HG03558 (cell line): ENCODE results near the gene AQP9.

ENCODE experiments used
- ATAC-seq: cut with Tn5 transposase; IDR thresholded peaks from one replicate; pipeline ENCODE4 v1.9.1; 2021; ENCODE audit warnings: moderate number of reproducible peaks; ENCODE audit not compliant: unreplicated experiment; ENCODE audit errors: extremely low read depth

AQP9 gene

DNA sequence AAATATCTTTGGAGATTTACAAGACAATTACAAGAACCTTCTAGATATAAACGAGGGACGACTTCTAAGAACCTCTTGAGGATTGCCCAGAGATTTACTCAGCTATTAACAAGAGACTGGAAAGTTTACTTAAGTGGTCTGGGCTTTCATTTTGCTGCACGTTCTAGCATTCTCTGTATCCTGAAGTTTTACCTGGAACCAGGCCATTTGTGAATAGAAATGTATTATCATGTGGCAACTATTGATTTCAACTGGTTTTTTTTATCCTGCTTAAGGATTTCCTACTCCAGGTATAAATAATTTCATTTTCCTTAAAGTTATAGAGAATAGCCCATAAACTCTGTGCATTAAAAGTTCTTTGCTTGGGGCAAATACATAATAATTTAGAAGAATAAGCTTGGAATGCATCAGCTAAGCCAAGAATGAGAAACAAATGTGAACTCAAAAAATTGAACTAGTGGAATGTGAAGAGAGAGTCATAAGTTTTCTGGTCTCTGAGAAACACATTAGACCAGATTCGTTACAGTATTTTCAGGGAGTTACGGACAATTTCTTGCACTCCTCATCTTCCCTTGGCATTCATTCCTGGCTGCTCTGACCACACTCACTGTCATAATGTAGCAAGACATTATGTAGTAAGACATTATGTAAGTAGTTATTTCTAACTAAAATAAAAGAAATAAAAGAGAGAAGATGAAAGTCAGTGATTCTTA lies 1.3 kb downstream of the AQP9 start:
- ATAC-seq, result no peak

DNA sequence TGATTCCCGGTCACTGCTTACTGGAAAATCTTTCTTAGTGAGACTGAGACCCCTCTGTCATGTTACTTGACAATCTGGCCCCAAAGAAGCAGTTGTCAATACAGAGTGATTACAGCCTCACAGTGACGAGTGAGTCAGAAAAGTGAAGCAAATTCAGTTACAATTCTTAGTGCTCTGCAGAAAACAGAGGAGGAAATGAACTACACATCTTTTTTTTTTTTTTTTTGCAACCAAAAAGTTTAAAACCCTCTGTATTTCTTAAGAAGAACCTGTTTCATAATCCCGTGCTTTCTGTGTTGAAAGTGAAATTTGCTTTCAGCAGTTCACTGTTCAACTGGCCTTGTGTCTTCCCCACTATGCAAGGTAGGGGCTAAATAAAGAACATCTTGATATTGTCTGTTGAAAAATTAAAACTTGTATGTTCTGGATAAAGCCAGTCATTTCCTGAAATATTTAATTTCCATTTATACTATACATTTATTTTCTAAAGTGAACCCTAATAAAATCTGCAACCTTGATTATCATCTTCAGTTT lies 1.9 kb downstream of the AQP9 start:
- no peak for ATAC-seq

DNA sequence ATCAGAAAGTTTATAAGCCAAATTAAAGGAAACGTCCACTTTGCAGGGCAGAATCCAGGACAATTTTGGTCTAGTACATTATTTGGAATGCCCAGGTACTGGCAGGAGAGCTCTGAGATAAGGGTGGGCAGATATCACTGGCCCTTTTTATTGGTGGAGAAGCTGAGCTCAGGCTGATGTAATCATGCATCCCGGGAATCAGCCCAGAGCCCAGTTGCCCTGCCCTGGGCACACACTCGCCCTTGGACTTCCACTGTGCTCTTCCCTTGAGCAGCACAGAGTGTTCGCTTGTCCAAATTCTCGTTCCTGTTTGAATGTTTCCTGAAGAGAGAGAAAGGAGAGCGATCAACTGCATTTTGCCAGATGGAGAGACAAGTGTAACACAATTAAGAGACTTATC lies 3.7 kb downstream of the AQP9 start:
- ATAC-seq, result no peak

DNA sequence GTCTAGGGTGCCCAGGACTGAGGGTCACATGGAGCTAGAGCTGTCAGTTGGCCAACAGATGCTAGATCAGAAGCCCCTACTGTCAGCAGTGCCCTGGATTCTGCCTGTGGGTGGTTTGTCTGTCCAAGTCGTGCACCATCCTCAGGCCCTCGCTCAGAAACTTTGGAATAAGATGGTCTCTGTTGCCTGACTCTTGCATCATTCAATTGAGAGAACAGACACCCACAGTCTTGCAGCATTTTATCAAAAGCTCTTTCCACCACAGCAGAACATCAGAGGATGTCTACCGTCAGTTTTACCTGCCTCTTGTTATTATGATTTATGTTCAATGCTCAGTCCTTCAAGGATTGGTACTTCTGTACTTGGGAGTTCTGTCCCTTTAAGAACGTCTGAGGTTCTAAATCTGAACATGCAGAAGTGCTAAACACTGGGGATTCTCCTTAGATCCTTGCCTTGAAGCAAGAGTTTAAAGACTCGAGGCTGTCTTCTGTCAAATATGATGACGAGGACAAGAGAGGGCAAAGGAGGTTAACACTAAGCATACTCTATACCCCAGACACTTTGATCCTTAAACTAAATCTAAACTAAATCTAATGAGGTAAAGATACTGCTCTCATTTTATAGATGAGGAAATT lies 4.8 kb downstream of the AQP9 start:
- no peak for ATAC-seq

DNA sequence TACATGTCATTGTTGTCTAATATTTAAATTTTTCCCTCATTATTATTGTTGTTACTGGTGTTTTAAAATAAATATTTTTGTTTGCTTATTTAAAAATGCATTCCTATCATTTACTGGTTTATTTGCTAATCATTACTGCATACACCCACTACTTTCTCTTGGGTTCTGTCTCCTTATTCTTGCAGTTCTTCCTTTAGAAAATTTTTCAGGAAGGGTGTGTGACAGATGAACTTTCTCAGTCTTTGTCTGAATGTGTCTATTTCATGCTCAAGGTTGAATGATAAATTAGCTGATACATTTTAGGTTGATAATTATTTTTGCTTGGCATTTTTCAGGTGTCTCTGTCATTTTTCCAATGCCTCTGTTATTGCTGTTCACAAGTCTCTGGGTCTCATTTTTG lies 7.4 kb downstream of the AQP9 start:
- ATAC-seq, result no peak

DNA sequence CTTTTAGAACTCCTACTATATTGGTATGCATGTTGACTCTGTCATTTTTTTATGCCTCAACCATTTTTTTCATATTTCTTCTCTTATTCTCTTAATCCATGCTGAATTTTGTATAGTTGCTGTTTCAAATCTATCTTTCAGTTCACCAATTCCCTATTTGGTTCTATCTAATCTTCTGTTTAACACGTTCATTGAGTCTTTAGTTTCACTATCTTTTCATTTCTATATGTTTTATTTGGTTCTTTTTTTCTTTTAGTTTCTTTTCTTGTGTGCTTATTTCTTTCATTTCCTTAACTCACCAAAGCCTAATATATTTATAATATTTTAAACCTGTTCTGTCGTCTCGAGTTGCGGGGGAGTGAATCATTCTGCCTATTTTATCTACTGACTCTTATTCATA lies 8.0 kb downstream of the AQP9 start:
- no peak for ATAC-seq

DNA sequence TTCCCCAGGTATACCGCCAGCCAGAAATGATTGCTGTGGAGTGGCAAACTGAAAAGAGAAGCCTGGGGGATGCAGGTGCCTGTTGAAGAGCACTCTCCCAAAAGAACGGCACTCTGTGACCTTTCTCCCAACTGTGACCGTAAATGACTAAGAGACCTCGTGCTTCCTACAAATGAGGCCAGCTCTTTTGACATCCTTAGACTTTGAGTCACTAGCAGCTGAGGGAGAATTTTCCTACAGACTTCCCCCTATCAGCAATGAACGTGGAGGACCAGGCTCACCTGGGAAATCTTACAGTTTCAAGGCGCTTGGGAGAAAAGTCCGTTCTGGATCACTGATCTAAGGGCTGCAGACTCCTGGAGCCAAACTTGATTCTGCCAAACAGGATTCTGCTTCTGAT lies 8.6 kb downstream of the AQP9 start:
- ATAC-seq, result no peak

DNA sequence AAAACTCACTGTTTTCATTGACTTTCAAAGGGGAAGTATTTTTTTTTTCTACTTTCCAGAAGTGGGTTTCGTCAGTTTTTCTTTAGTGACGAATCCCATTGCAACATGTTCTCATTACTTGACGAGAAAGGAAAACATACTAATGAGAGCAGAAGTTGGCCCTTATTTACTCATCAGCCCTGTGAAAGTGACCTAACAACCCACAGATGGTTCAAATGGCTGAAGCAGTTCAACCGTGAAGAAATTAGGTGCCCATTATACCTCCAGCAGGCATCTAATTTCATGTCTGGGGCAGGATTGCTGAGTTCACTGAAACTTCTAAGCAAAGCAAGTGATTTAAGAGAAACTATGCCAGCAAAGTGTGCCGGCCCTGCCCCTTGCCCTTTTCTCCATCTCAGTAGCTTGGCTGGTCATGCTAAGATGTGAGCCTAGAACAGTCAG lies 9.0 kb downstream of the AQP9 start:
- ATAC-seq, result no peak

DNA sequence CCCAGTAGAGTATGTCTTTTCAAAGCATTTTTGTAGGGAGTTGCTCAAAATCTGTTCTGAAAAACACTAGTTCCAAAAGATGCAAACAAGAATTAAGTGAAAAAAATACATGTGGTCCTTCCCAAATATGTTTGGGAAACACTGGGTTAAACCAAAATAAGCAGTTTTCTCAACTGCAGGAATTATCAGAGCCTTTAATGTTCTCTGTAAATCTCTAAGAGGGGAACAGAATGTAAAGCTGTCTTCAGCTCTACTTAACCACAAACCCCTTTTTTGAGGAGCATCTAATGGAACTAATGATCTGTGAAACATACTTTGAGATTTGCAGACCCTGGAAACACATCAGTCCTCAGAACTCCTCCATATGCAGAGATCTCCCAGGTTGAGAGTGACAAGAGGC lies 9.9 kb downstream of the AQP9 start:
- ATAC-seq, result no peak

DNA sequence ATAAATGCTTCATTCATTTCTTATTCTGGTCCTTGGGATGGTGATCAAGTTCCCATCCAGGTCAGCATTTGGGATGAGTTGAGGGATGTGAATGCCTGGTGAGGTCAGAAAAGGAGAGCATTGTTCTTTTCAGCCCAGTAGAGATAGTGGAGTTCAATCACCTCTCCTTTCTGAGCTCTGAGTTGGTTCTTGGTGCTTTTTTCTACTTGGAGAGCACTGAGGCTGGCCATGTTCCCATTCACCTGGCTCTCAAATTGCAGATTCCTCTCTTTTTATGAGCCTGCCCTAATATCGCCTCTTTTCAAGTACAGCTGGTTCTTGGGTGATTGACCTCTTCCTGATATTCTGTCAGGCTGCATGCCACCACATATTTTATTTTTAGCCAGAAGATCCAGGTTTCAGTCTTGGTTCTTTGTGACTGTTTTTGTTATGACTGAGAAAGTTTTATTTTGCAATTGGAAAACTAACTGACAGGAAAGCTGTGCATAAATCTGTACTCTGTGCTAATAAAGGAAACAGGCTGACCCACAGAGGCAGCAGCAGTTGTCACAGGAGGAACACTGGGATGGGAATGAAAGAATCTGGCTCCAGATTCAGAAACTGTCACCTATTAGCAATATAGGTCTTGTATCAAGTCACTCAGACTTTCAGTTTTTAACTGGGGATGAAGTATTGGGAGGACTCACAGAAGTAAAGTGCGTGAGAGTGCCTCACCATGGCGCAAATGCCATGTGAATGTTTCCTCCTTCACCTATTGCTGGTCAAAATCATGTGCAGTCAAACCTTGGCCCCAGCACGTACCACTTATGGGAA lies 10.7 kb downstream of the AQP9 start:
- ATAC-seq, result no peak

DNA sequence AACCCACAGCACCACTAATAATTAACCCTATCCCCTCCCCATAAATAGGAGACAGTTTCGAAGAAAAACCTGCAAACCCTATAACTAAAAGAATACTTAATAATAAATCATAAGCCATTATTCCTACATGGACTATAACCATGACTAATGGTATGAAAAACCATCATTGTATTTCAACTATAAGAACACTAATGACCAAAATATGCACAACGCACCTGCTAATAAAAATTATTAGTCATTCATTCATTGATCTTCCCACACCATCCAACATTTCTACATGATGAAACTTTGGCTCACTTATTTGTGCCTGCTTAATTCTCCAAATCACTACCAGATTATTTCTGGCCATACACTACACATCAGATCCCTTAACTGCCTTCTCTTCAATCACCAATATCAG lies 16.6 kb downstream of the AQP9 start:
- ATAC-seq, result no peak

DNA sequence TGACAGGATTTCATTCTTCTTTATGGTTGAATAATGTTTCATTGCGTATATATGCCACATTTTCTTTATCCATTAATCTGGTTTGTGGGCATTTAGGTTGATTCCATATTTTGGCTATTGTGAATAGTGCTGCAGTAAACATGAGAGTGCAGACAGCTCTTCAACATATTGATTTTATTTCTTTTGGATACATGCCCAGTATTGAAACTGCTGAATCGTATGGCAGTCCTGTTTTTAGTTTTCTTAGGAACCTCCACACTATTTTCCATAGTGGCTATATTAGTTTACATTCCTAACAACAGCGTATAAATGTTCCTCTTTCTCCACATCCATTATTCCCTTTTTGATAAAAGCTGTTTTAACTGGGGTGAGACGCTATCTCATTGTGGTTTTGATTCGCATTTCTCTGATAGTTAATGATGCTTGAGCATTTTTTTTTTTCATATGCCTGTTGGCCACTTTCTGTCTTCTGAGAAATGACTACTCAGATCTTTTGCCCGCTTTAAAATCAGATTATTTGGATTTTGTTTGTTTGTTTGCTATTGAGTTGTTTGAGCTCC lies 21.7 kb downstream of the AQP9 start:
- ATAC-seq, result no peak

DNA sequence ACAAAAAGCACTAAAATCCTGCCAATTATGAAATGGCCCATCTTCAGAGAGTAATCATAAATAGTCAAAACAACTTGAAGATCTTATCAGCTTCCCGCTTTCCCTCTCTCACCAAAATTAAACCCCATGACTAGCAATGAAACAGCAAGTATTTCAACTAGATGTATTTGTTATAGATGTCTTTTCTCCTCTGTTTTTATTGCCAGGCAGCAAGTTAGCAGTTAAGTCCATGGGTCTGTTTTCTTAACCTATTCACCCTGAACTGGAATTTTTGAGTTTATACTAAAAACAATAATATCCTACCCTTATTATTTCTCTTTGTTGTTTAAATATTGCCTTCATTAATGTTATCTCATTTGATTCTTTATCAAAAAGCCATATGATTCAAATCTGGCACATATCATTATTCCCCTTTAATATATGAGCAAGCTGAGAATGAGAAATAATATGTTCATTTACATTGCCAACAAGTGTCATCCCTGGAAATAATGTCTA lies 23.3 kb downstream of the AQP9 start:
- no peak for ATAC-seq

DNA sequence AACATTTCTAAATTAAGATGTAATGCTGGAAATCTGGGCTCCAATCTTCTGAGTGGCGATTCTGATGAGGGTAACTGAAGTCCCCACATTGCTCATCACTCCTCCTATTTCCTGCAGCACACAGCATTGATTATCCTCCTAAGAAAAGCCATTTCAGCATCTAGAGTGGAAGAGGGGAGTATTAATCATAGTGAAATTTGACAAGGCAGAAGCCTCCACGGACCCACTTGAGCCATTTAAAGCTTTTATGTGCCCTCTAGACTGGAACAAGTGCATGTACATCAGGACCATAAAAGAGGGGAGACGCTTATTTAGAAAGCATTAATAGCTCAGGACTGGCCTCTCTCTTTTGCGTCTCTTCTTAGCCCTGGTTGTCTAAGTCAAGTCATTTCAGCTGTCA lies 25.8 kb downstream of the AQP9 start:
- no peak for ATAC-seq

DNA sequence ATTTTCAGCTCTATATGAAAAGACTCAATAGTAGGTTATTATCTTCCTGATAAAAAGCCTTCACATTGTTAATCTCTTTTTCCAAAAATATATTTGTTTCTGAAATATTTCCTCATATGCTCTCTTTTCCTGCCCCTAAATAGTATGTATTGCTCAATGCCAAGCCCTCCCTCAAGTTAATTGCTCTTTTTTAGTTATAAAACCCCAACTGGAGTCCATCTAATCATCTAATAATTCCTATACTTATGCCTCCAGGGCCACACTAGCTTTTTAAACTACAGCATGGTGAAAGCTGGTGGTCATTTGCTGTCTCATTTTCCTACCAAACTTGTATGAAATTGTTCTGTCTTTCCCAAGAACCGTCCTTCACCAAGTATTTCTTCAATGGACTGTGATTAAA lies 26.7 kb downstream of the AQP9 start:
- no peak for ATAC-seq

DNA sequence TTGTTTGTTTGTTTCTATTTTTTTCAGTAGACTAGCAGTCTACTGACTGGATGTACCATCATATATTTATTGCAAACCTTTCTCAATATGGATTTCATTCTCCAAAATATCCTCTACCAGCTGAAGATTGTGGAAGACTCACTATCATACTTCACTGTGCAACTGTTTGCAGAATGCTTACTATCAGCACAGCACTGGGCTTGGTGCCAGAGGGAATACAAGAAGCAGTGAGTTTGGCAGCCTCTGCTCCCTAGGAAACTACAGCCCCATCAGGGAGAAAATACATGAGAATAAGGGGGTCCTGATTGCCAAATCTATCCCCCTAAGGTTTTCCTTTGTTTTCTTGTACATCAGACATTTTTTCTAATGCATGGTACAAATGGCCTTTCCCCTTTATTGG lies 27.5 kb downstream of the AQP9 start:
- ATAC-seq, result no peak

DNA sequence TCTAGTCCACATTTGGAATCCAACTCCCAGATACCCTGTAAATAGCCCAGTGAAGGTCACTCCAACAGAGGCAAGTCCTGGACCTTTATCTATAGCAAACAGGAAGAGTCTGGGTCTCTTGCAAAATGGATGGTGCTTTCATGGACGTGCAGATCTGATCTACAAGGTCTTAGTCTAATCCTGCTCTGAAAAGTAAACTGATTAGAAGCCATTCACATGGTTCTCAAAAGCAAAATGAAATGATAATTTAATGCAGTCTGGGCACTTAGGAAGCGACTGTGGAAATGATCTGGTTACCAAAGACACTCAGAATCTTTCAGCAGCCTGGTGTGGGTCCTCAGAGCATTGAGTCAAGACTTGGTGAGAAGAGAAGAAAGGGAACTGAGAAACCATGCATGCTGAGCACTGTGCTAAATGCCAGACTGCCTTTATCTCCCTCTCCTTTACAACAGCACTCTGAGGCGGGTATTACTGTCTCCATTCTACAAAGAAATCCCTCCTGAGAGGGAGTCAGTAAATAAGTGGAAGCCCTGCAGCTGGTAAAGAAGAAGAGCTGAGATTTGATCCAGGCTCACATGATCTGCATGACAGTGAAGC lies 29.0 kb downstream of the AQP9 start:
- ATAC-seq, result no peak

DNA sequence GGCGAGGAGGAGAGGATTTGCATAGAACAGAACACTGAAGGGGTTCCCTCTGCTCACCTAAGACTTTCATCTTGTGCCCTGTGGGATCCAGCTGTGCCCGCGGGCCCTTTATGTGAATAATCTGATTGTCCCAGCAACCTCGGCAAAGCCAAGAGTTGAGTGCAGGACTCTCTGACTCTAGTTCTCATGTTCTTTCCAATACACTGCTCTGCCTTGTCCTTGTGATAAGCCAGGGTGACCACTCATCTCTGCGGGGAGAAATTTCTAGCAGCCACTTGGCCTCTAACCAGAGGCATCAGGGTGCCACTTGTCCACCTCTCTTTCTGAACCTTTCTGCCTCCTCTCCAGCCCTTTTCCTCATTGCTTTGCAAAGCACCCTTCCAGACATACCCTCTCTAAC lies 31.8 kb downstream of the AQP9 start:
- ATAC-seq, result no peak

DNA sequence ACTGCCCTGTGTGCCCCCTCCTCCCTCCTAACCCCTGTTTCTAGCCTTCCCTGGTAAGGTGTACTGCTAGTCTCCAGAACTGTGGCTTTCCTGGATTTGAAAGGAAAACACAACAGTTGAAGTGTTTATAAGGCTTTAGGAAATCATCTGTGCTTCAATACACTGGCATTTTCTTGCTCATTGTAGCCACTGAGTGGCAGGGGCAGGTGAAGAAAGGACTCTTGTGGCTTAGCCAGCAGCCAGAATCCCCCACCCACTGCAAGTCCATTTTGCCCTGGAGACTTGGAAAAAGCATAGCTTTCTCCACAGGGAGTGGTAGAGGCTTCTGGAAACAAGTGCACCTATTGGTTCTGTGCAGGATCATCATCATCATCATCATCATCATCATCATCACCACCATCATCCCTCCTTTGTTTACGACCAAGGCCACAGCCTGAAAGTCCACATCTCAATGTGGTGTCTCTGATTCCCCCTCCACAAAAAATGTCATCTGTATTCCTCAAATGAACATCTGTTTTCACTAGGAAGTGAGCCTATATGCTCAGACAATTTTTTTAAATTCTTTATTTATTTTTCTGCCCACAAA lies 33.4 kb downstream of the AQP9 start:
- no peak for ATAC-seq

DNA sequence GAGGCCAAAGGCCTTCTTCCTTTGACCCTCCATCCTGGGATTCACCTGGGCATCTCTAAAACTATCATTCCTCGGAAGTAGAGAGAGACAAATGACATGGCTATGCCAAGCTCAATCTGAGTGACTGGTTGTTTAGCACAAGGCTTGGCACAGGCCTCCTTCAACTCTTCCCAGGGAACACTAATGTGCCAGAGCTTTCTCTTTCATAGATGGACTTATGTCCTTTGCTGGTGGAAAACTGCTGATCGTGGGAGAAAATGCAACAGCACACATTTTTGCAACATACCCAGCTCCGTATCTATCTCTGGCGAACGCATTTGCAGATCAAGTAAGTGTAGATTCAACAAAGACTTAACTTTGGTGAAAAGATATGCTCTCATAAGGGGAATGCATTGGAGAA lies 36.5 kb downstream of the AQP9 start:
- no peak for ATAC-seq
